Nephron (organoid): ENCODE data around the gene TMEM52.
"Not testable (repeated sequence)": the region's sequence is repeated elsewhere in the genome, so short reads cannot be mapped to it uniquely, and the experiment has no call there.

ENCODE experiments used
- H3K27ac Mint-ChIP-seq, 3 experiments: 2 replicates each; pipeline ENCODE4 v1.8.0; 2020; ENCODE audit warnings: mixed read lengths in 3 of 3, mild to moderate bottlenecking in 2 of 3, moderate library complexity in 1 of 3
- H3K27me3 Mint-ChIP-seq: 2 replicates; pipeline ENCODE4 v1.8.0; 2021; ENCODE audit warnings: low read depth, mild to moderate bottlenecking, moderate library complexity, mixed read lengths
- H3K36me3 Mint-ChIP-seq: 2 replicates; pipeline ENCODE4 v1.8.0; 2020; ENCODE audit warnings: low read depth, mixed read lengths
- H3K4me1 Mint-ChIP-seq: 2 replicates; pipeline ENCODE4 v1.8.0; 2020; ENCODE audit warnings: mixed read lengths
- H3K4me3 Mint-ChIP-seq, 3 experiments: 2 replicates each; pipeline ENCODE4 v1.8.0; 2020; ENCODE audit warnings: mild to moderate bottlenecking in 3 of 3, mixed read lengths in 3 of 3, moderate library complexity in 2 of 3
- H3K9me3 Mint-ChIP-seq: 2 replicates; pipeline ENCODE4 v1.8.0; 2020; ENCODE audit warnings: mixed read lengths
- TF ChIP-seq, protein P1 (sequence below), 3 experiments: fragments of 200-600 bp; sonication (generic); IDR thresholded peaks; one replicate each; pipeline ENCODE4 v1.5.0; 2021; ENCODE audit warnings: antibody characterized with exemption in 3 of 3; ENCODE audit not compliant: unreplicated experiment in 3 of 3

Gene TMEM52

DNA sequence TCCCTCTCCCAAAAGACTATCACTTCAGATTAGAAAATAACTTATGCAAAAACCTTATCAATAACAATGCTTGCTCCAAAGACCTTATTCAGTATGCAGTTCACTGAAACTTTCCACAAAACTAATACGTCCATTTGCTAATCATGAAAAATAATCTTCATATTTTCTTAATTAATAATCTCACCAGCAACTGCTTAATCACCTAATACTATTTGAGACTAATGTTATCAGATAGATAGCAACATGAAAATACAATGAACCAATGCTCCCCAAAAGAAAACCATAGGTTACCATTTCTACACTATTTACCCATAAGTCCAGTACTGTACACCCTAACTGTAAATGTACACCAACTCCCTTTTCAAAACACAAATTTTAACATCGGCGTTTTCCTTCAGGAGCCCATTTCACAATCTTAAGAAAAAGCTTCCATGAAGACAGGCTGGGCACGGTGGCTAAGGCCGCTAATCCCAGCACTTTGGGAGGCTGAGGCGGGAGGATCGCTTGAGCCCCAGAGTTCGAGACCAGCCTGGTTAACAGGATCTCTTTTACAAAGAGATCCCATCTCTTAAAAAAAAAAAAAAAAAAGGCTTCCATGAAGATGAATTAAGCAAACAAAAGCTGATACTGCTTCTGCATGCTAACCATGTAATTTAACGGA lies 29.9 kb downstream of the TMEM52 start:
- peaks cover 37% of the 10 kb centered on the region for H3K4me1 Mint-ChIP-seq
- H3K27me3 Mint-ChIP-seq: peaks cover 4% of the 10 kb centered on the region
- no peaks in the 10 kb centered on the region for H3K9me3 Mint-ChIP-seq
- TF ChIP-seq, protein P1, sequence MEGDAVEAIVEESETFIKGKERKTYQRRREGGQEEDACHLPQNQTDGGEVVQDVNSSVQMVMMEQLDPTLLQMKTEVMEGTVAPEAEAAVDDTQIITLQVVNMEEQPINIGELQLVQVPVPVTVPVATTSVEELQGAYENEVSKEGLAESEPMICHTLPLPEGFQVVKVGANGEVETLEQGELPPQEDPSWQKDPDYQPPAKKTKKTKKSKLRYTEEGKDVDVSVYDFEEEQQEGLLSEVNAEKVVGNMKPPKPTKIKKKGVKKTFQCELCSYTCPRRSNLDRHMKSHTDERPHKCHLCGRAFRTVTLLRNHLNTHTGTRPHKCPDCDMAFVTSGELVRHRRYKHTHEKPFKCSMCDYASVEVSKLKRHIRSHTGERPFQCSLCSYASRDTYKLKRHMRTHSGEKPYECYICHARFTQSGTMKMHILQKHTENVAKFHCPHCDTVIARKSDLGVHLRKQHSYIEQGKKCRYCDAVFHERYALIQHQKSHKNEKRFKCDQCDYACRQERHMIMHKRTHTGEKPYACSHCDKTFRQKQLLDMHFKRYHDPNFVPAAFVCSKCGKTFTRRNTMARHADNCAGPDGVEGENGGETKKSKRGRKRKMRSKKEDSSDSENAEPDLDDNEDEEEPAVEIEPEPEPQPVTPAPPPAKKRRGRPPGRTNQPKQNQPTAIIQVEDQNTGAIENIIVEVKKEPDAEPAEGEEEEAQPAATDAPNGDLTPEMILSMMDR (IDR thresholded peaks at IDR 0.05; ENCODE audit: unreplicated experiment in 3 of 3): no peak
- peaks cover 15% of the 10 kb centered on the region for H3K36me3 Mint-ChIP-seq
- peak overlapping the region; percentile 79 to 93 (median 80) for H3K27ac Mint-ChIP-seq
- H3K4me3 Mint-ChIP-seq: peak overlapping the region; percentile 87 to 91 (median 89)

GRCh38 chr1:1883890-1884289 lies 35.2 kb downstream of the TMEM52 start:
- H3K36me3 Mint-ChIP-seq: peaks cover 22% of the 10 kb centered on the region
- peak overlapping the region in 1 of 3 experiments; percentile 46 for H3K27ac Mint-ChIP-seq
- H3K9me3 Mint-ChIP-seq, H3K27me3 Mint-ChIP-seq, H3K4me3 Mint-ChIP-seq: not testable (repeated sequence)
- H3K4me1 Mint-ChIP-seq: peaks cover 46% of the 10 kb centered on the region

- peaks cover 26% of the 10 kb centered on the region for H3K36me3 Mint-ChIP-seq
- H3K4me1 Mint-ChIP-seq: peaks cover 49% of the 10 kb centered on the region
- H3K27ac Mint-ChIP-seq: peak overlapping the region in 2 of 3 experiments; percentile 43 to 46
- H3K9me3 Mint-ChIP-seq: no peaks in the 10 kb centered on the region
- TF ChIP-seq, protein P1 (IDR thresholded peaks at IDR 0.05; ENCODE audit: unreplicated experiment in 3 of 3): no peak
- H3K27me3 Mint-ChIP-seq: no peaks in the 10 kb centered on the region
- H3K4me3 Mint-ChIP-seq: no peak overlapping the region
Observed at GRCh38 chr1:1883092-1883873, 35.8 kb downstream of the TMEM52 start.

- Mint-ChIP-seq H3K27ac (peak overlapping the region in 1 of 3 experiments; percentile 75), H3K36me3 (peaks cover 31% of the 10 kb centered on the region), H3K4me3 (peak overlapping the region in 1 of 3 experiments; percentile 30), H3K4me1 (peaks cover 46% of the 10 kb centered on the region), H3K27me3 (no peaks in the 10 kb centered on the region), H3K9me3 (no peaks in the 10 kb centered on the region)
- TF ChIP-seq, protein P1 (IDR thresholded peaks at IDR 0.05; ENCODE audit: unreplicated experiment in 3 of 3): no peak
Observed at GRCh38 chr1:1881727-1882126, 37.4 kb downstream of the TMEM52 start.

DNA sequence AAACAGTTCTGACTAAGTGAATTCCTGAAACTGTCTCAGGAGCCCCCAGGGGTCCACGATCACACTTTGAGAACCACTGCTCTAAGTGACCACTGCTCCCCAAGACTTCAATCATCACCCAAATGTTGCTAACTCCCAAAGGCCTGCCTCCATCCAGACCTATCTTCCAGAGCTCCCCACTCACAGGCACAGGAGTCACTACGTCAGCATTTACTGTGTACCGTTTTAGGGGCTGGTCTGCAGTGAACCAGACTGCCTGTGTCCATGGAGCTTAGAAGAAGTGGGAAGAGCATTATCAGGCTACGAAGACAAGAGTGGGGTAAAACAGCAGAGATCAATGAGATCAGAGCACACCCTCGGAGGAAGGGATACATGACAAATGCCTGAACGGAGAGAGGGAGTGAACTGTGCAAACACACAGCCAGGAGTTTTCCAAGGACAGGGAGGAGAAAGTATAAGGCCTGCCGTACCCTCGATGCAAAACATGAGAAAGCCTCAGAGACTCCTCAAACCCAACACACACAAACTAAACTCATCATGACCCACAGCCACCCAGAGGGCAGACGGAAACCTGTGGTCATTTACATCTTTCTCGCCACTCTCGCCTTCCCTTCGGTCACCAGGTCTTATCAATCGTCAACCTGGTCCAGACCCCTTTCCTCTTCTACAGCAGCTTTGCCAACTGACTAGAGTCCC lies 38.3 kb downstream of the TMEM52 start:
- Mint-ChIP-seq H3K27ac (peak overlapping the region; percentile 8 to 75 (median 55)), H3K4me1 (peaks cover 50% of the 10 kb centered on the region), H3K36me3 (peaks cover 37% of the 10 kb centered on the region), H3K27me3 (no peaks in the 10 kb centered on the region), H3K9me3 (no peaks in the 10 kb centered on the region), H3K4me3 (peak overlapping the region in 2 of 3 experiments; percentile 3 to 20)
- TF ChIP-seq, protein P1 (IDR thresholded peaks at IDR 0.05; ENCODE audit: unreplicated experiment in 3 of 3): no peak

DNA sequence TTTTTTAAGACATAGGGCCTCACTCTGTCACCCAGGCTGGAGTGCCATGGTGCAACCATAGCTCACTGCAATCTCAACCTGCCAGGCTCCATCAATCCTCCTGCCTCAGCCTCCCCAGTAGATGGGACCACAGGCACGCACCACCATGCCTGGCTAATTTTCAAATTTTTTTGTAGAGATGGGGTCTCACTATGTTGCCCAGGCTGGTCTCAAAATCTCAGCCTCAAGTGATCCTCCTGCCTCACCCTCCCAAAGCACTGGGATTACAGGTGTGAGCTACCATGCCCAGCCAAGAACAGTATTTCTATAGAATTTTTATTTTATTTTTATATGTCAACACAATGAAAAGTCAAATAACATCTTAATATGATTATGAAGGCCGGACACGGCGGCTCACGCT lies 39.1 kb downstream of the TMEM52 start:
- Mint-ChIP-seq H3K27me3 (no peaks in the 10 kb centered on the region), H3K4me1 (peaks cover 55% of the 10 kb centered on the region), H3K4me3 (no peak overlapping the region), H3K36me3 (peaks cover 45% of the 10 kb centered on the region), H3K9me3 (no peaks in the 10 kb centered on the region), H3K27ac (no peak overlapping the region)
- TF ChIP-seq, protein P1 (IDR thresholded peaks at IDR 0.05; ENCODE audit: unreplicated experiment in 3 of 3): no peak
